ENCODE measurements around the gene SGO1.

The SGO1 gene

GRCh38 chr3:20137647-20138046 is 48.4 kb downstream of the SGO1 start:
- H3K9me3 Mint-ChIP-seq: no peaks in the 10 kb centered on the region
- H3K36me3 Mint-ChIP-seq: peaks cover 17% of the 10 kb centered on the region
- no peaks in the 10 kb centered on the region for H3K4me1 Mint-ChIP-seq
- H3K27me3 Mint-ChIP-seq: no peaks in the 10 kb centered on the region
- H3K4me3 Mint-ChIP-seq: no peak overlapping the region
- no peak overlapping the region for H3K27ac Mint-ChIP-seq

GRCh38 chr3:20136231-20136630 is 49.8 kb downstream of the SGO1 start:
- no peak overlapping the region for H3K4me3 Mint-ChIP-seq
- peaks cover 7% of the 10 kb centered on the region for H3K36me3 Mint-ChIP-seq
- H3K9me3 Mint-ChIP-seq: no peaks in the 10 kb centered on the region
- H3K27ac Mint-ChIP-seq: no peak overlapping the region
- no peaks in the 10 kb centered on the region for H3K27me3 Mint-ChIP-seq
- no peaks in the 10 kb centered on the region for H3K4me1 Mint-ChIP-seq

- no peak overlapping the region for H3K4me3 Mint-ChIP-seq
- no peaks in the 10 kb centered on the region for H3K9me3 Mint-ChIP-seq
- H3K27ac Mint-ChIP-seq: no peak overlapping the region
- no peaks in the 10 kb centered on the region for H3K27me3 Mint-ChIP-seq
- peaks cover 3% of the 10 kb centered on the region for H3K4me1 Mint-ChIP-seq
- peaks cover 9% of the 10 kb centered on the region for H3K36me3 Mint-ChIP-seq
Observed at GRCh38 chr3:20130106-20130505, 55.9 kb downstream of the SGO1 start.

- Mint-ChIP-seq H3K4me3 (no peak overlapping the region), H3K4me1 (peaks cover 3% of the 10 kb centered on the region), H3K9me3 (no peaks in the 10 kb centered on the region), H3K27ac (no peak overlapping the region), H3K36me3 (peaks cover 16% of the 10 kb centered on the region), H3K27me3 (no peaks in the 10 kb centered on the region)
Observed at GRCh38 chr3:20128358-20128757, 57.6 kb downstream of the SGO1 start.

GRCh38 chr3:20125897-20126296 is 60.1 kb downstream of the SGO1 start:
- Mint-ChIP-seq H3K4me1 (peaks cover 3% of the 10 kb centered on the region), H3K27me3 (no peaks in the 10 kb centered on the region), H3K36me3 (peaks cover 22% of the 10 kb centered on the region), H3K4me3 (no peak overlapping the region), H3K27ac (no peak overlapping the region), H3K9me3 (no peaks in the 10 kb centered on the region)

GRCh38 chr3:20125289-20125688 is 60.7 kb downstream of the SGO1 start:
- Mint-ChIP-seq H3K4me1 (peaks cover 3% of the 10 kb centered on the region), H3K36me3 (peaks cover 22% of the 10 kb centered on the region), H3K4me3 (no peak overlapping the region), H3K27ac (no peak overlapping the region), H3K27me3 (no peaks in the 10 kb centered on the region), H3K9me3 (no peaks in the 10 kb centered on the region)

- Mint-ChIP-seq H3K4me3 (no peak overlapping the region), H3K27me3 (no peaks in the 10 kb centered on the region), H3K4me1 (peaks cover 3% of the 10 kb centered on the region), H3K36me3 (peaks cover 27% of the 10 kb centered on the region), H3K9me3 (no peaks in the 10 kb centered on the region), H3K27ac (no peak overlapping the region)
Observed at GRCh38 chr3:20123131-20123652, 62.8 kb downstream of the SGO1 start.

GRCh38 chr3:20121088-20121487 is 64.9 kb downstream of the SGO1 start:
- H3K27me3 Mint-ChIP-seq: no peaks in the 10 kb centered on the region
- H3K4me1 Mint-ChIP-seq: peaks cover 3% of the 10 kb centered on the region
- no peaks in the 10 kb centered on the region for H3K9me3 Mint-ChIP-seq
- no peak overlapping the region for H3K27ac Mint-ChIP-seq
- peaks cover 30% of the 10 kb centered on the region for H3K36me3 Mint-ChIP-seq
- H3K4me3 Mint-ChIP-seq: no peak overlapping the region

Data from activated naive CD4-positive, alpha-beta T cell treated with anti-CD3 and anti-CD28 coated beads, Interleukin-2, amount 50 U/mL, for 24 hours (primary cell).